Lower leg skin (tissue), 4 donors: ENCODE results near the gene SPAG17. TPM values are rescaled to one million over a fixed set of nuclear protein-coding genes. Genes with fewer than 3 reads are reported as not detected.

Source experiments
- DNase-seq, 2 donors: peaks; one replicate each; pipeline ENCODE4 v3.0.0-alpha.2; 2019; ENCODE audit warnings: low spot score in 2 of 2
- H3K4me3 ChIP-seq: fragments of 200-600 bp; sonication (generic); 2 replicates; pipeline ENCODE4 v1.5.1; 2017; ENCODE audit warnings: mild to moderate bottlenecking, low read depth; ENCODE audit not compliant: poor library complexity, severe bottlenecking
- POLR2A ChIP-seq, 2 donors: fragments of 450-650 bp; IDR thresholded peaks; one replicate each; pipeline ENCODE4 v1.6.1; 2016 to 2017; ENCODE audit warnings: antibody characterized with exemption in 2 of 2, mild to moderate bottlenecking in 1 of 2, moderate library complexity in 1 of 2
- WGBS, 2 donors: methylation state at CpG; one replicate each; pipeline ENCODE4 v1.1.5; 2018; 5-methylcytosine and 5-hydroxymethylcytosine counted together
- intact Hi-C: fragments of 100-400 bp; cut with DNase I; formaldehyde crosslinking; loops from one replicate; pipeline ENCODE4 v1.15.0; 2023; ENCODE audit warnings: low total_unique reads
- total RNA-seq, 4 donors: library from RNA; depleted of rRNA; stranded (reverse); fragments of >200 nt; gene quantifications; one replicate each; pipeline ENCODE4 v1.1.0, GENCODE V29; 2016
- TF ChIP-seq, protein P1 (sequence below), 3 donors: fragments of 450-650 bp; IDR thresholded peaks; one replicate each; pipeline ENCODE4 v1.5.1; 2016; ENCODE audit warnings: antibody characterized with exemption in 3 of 3, mild to moderate bottlenecking in 3 of 3, moderate library complexity in 2 of 3

The SPAG17 gene
- total RNA-seq, 4 donors from 2014 or later: 3.3 to 7.9 TPM; not detected in 2

- TF ChIP-seq, protein P1, sequence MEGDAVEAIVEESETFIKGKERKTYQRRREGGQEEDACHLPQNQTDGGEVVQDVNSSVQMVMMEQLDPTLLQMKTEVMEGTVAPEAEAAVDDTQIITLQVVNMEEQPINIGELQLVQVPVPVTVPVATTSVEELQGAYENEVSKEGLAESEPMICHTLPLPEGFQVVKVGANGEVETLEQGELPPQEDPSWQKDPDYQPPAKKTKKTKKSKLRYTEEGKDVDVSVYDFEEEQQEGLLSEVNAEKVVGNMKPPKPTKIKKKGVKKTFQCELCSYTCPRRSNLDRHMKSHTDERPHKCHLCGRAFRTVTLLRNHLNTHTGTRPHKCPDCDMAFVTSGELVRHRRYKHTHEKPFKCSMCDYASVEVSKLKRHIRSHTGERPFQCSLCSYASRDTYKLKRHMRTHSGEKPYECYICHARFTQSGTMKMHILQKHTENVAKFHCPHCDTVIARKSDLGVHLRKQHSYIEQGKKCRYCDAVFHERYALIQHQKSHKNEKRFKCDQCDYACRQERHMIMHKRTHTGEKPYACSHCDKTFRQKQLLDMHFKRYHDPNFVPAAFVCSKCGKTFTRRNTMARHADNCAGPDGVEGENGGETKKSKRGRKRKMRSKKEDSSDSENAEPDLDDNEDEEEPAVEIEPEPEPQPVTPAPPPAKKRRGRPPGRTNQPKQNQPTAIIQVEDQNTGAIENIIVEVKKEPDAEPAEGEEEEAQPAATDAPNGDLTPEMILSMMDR (IDR thresholded peaks at IDR 0.05): no peak
- no peak for TF ChIP-seq POLR2A (IDR thresholded peaks at IDR 0.05)
- no peak overlapping the region for H3K4me3 ChIP-seq
- no peak for DNase-seq
- WGBS, 2 donors: 74 to 85% methylated on average over 2 of the region's 2 CpGs
- intact Hi-C loops: no loop called here
Measured at GRCh38 chr1:118090130-118090529, 94.9 kb downstream of the SPAG17 start.

GRCh38 chr1:118085365-118085764, 99.7 kb downstream of the SPAG17 start:
- intact Hi-C loops: no loop called here
- no peak overlapping the region for H3K4me3 ChIP-seq
- 92 to 93% methylated on average over 12 of the region's 12 CpGs for WGBS, 2 donors
- DNase-seq: no peak
- TF ChIP-seq, protein P1 (IDR thresholded peaks at IDR 0.05): no peak
- no peak for TF ChIP-seq POLR2A (IDR thresholded peaks at IDR 0.05)

GRCh38 chr1:118084400-118084799, 100.6 kb downstream of the SPAG17 start:
- no peak for DNase-seq
- H3K4me3 ChIP-seq: no peak overlapping the region
- TF ChIP-seq, protein P1 (IDR thresholded peaks at IDR 0.05): no peak
- no peak for TF ChIP-seq POLR2A (IDR thresholded peaks at IDR 0.05)
- intact Hi-C loops: no loop called here
- 89 to 91% methylated on average over 2 of the region's 2 CpGs for WGBS, 2 donors

DNA sequence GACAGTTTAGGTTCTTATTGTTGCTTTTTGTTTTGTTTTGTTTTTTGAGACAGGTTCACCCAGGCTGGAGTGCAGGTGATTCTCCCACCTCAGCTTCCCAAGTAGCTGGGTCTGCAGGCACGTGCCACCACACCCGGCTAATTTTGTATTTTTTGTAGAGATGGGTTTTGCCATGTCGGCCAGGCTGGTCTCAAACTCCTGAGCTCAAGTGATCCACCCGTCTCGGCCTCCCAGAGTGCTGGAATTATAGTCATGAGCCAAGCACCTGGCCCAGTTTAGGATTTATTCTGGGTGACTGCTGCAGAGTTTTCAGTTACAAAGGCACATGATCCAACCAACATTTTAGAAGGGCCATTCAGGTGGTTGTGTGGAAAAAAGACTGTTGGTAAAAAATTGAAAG, 102.0 kb downstream of the SPAG17 start:
- intact Hi-C loops: no loop called here
- TF ChIP-seq POLR2A (IDR thresholded peaks at IDR 0.05): no peak
- TF ChIP-seq, protein P1 (IDR thresholded peaks at IDR 0.05): no peak
- no peak overlapping the region for H3K4me3 ChIP-seq
- 91 to 98% methylated on average over 5 of the region's 5 CpGs for WGBS, 2 donors
- no peak for DNase-seq

DNA sequence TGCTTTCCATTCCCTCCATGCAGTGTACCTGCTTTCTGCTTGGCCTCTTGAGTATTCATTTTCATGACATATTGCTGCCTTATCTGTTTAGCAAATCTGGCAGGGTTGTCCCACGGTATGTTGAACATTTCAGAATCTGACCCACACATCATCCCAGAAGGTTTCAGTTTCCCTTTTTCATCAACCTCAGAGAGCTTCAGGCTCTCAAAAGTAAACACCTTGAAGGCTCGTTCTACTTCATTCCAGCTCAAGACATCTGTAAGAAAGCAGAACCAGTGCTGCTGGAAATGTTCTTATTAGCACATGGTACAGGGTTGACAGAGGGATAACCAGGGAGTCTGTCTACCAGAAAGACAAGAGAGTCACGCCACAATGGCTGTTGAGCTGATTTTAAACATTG, 103.6 kb downstream of the SPAG17 start:
- no peak overlapping the region for H3K4me3 ChIP-seq
- intact Hi-C loops: no loop called here
- TF ChIP-seq POLR2A (IDR thresholded peaks at IDR 0.05): no peak
- TF ChIP-seq, protein P1 (IDR thresholded peaks at IDR 0.05): no peak
- 52 to 63% methylated on average over 3 of the region's 3 CpGs for WGBS, 2 donors
- DNase-seq: no peak

DNA sequence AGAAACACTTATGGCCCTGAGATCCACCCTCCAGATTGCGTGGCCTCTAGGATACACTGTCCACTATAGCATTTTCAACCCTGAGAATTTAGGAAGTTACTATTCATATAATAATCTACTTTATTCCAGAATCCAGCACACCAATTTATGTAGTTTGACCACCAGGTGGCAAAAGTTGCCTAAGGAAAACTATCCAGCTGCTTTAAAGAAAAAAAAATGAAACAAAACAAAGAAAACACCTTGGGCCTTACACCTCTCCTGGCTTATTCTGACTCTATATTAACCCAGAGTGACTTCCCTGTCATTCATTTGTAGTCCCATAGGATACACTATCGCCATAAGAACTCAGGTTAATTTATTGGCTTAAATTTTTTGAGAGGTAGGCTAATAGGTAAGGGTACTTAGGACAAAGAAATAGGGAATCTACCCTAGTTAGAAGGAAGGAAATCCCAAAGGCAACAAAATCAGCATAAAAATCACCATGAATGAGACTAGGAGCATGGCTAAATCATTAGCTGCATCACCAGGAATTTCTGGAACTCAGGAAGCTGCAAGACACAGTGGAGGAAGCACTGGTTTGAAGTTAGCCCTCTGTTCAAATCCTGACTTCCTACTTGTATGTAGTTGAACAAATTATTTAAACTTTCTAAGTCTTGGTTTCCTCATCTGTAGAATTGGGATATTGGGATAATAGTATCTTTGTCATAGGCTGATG, 107.5 kb downstream of the SPAG17 start:
- TF ChIP-seq, protein P1 (IDR thresholded peaks at IDR 0.05): no peak
- TF ChIP-seq POLR2A (IDR thresholded peaks at IDR 0.05): no peak
- no peak overlapping the region for H3K4me3 ChIP-seq
- 74 to 78% methylated on average over 2 of the region's 2 CpGs for WGBS, 2 donors
- DNase-seq: no peak
- intact Hi-C loops: no loop called here
